Measurements from ENCODE around the gene SACS.

The SACS gene

DNA sequence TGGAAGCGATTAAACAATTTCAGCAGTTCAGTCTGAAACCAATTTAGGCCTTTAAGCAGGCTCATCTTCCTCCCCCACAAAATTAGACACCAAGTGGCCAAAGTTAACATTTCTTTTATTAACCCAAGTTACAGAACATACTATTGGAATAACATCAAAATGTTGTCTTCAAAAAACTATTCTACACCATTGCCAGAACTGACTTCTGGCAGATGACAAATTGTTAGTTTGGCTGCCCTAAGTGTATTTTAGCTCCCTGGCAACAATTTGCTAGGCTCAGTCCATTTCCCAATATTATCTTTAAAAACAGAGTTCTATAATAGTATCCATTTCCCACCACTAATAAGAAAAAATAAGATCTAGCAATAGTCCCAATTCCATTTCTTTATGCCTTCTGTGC, 144.9 kb downstream of the SACS start:
- H3K27ac ChIP-seq = no peak overlapping the region
- TF ChIP-seq, protein P1, sequence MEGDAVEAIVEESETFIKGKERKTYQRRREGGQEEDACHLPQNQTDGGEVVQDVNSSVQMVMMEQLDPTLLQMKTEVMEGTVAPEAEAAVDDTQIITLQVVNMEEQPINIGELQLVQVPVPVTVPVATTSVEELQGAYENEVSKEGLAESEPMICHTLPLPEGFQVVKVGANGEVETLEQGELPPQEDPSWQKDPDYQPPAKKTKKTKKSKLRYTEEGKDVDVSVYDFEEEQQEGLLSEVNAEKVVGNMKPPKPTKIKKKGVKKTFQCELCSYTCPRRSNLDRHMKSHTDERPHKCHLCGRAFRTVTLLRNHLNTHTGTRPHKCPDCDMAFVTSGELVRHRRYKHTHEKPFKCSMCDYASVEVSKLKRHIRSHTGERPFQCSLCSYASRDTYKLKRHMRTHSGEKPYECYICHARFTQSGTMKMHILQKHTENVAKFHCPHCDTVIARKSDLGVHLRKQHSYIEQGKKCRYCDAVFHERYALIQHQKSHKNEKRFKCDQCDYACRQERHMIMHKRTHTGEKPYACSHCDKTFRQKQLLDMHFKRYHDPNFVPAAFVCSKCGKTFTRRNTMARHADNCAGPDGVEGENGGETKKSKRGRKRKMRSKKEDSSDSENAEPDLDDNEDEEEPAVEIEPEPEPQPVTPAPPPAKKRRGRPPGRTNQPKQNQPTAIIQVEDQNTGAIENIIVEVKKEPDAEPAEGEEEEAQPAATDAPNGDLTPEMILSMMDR (IDR thresholded peaks at IDR 0.05) = no peak
- TF ChIP-seq ZFX (IDR thresholded peaks at IDR 0.05; ENCODE audit: borderline replicate concordance) = no peak

DNA sequence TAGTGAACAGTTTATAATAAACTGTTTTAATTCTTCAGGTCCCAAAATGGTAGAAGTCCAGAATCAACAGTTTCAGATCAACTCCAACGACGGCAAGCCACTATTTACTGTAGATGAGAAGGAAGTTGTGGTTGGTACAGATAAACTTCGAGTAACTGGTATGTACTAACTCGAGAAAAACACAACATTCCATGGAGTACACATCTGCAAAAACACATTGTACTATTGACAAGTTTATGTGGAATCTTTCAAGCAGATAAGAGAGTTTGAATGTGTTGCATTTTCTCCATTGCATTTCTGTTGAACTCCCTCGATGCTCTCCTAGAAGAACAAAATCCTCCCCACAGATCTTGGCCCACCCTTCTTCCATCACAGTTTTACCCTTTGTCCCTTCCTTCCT, 154.2 kb downstream of the SACS start:
- no peak overlapping the region for H3K27ac ChIP-seq
- TF ChIP-seq, protein P1 (IDR thresholded peaks at IDR 0.05) = no peak
- TF ChIP-seq ZFX (IDR thresholded peaks at IDR 0.05; ENCODE audit: borderline replicate concordance) = no peak

Measured in 22Rv1 (cell line).